Measurements from ENCODE around the gene EFEMP1.

EFEMP1 gene

DNA sequence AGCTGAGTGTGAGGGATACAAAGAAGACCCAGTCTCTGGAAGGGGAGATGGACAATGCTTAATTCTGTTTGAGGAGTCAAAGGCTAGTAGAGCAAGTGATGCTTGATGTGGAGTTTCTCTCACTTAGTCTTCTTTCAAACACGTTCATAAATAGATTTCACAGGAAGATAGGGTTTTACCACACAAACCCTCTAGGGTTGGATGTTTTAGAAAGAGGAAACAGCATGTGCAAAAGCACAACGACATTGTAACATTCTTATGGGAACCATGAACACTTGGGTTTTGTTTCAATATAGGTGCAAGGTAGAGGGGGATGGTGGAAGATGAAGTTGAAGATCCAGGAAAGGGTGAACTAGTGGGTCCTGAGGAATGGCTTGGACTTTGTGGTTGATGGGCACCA, 10.8 kb upstream of the EFEMP1 start:
- no peak for DNase-seq (ENCODE audit: low read depth)
- no peak overlapping the region for H3K4me3 ChIP-seq (ENCODE audit: low read depth, low read length)
- TF ChIP-seq POLR2A (IDR thresholded peaks at IDR 0.05; ENCODE audit: extremely low read depth, insufficient read length) (no peak), MYC (IDR thresholded peaks at IDR 0.05; ENCODE audit: low read depth, low read length) (no peak)
- TF ChIP-seq, protein P1, sequence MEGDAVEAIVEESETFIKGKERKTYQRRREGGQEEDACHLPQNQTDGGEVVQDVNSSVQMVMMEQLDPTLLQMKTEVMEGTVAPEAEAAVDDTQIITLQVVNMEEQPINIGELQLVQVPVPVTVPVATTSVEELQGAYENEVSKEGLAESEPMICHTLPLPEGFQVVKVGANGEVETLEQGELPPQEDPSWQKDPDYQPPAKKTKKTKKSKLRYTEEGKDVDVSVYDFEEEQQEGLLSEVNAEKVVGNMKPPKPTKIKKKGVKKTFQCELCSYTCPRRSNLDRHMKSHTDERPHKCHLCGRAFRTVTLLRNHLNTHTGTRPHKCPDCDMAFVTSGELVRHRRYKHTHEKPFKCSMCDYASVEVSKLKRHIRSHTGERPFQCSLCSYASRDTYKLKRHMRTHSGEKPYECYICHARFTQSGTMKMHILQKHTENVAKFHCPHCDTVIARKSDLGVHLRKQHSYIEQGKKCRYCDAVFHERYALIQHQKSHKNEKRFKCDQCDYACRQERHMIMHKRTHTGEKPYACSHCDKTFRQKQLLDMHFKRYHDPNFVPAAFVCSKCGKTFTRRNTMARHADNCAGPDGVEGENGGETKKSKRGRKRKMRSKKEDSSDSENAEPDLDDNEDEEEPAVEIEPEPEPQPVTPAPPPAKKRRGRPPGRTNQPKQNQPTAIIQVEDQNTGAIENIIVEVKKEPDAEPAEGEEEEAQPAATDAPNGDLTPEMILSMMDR (IDR thresholded peaks at IDR 0.05; ENCODE audit: low read depth, low read length), result no peak
- TF ChIP-seq, protein P2, sequence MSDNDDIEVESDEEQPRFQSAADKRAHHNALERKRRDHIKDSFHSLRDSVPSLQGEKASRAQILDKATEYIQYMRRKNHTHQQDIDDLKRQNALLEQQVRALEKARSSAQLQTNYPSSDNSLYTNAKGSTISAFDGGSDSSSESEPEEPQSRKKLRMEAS (IDR thresholded peaks at IDR 0.05; ENCODE audit: low read depth, low read length), result no peak

DNA sequence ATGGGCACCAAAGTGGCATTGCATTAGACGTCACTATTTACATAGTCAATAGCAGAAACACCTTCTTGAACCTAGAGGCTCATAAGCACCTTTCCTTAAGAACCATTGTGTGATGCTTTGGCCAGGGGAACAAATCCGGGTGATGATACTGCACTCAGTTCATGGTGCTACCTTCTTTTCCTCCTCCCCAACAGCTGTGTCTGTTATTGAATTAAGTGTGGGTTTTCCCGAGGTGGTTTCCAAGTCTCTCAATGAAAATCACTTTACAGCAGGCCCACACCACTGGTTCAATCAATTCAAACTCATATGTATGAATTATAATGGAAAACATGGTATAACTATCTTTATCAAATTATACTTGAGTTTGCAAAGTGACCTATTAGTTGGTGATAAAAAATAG, 9.3 kb upstream of the EFEMP1 start:
- H3K4me3 ChIP-seq (ENCODE audit: low read depth, low read length), result no peak overlapping the region
- TF ChIP-seq, protein P2 (IDR thresholded peaks at IDR 0.05; ENCODE audit: low read depth, low read length), result no peak
- TF ChIP-seq MYC (IDR thresholded peaks at IDR 0.05; ENCODE audit: low read depth, low read length) (no peak), POLR2A (IDR thresholded peaks at IDR 0.05; ENCODE audit: extremely low read depth, insufficient read length) (no peak)
- TF ChIP-seq, protein P1 (IDR thresholded peaks at IDR 0.05; ENCODE audit: low read depth, low read length), result no peak
- no peak for DNase-seq (ENCODE audit: low read depth)

DNA sequence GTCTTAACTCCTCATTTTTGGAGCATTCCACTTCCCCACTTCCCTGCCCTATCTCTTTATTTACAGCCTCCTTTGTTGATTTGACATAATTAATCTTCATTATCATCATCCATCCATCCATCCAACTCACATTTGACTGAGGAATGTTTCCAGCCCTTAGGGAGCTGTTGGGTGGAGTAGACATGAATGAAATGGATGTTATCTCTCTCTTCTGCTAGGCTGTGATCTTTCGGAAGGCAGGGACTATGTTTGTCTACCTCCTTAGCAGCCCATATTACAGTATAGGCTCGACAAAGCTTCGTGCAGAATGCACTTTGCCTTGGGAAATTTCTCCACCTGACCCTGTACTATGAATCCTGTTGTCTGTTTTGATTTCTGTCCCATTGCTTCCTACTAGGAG, 7.7 kb upstream of the EFEMP1 start:
- TF ChIP-seq, protein P1 (IDR thresholded peaks at IDR 0.05; ENCODE audit: low read depth, low read length), result no peak
- no peak for TF ChIP-seq POLR2A (IDR thresholded peaks at IDR 0.05; ENCODE audit: extremely low read depth, insufficient read length)
- no peak for TF ChIP-seq MYC (IDR thresholded peaks at IDR 0.05; ENCODE audit: low read depth, low read length)
- TF ChIP-seq, protein P2 (IDR thresholded peaks at IDR 0.05; ENCODE audit: low read depth, low read length), result no peak

DNA sequence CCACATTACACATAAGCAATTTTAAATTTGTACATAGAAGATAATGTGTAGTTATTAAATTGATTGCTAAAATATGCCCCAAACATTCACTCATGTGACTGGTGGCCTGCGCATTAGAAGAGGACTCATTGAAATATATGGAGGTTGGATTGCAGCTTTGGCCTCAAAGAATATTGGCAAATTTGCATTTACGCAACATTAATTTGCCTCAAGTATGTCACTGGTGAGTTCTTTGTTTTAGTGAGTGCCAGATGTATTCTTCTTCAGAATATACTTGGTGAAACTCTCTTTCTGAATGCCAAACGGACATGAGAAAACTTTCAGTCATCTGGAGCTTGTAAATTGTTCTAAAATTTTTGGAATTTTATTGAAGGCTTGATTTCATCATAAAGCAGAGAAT, 5.9 kb upstream of the EFEMP1 start:
- no peak overlapping the region for H3K4me3 ChIP-seq (ENCODE audit: low read depth, low read length)
- TF ChIP-seq, protein P2 (IDR thresholded peaks at IDR 0.05; ENCODE audit: low read depth, low read length), result no peak
- TF ChIP-seq, protein P1 (IDR thresholded peaks at IDR 0.05; ENCODE audit: low read depth, low read length), result no peak
- no peak for TF ChIP-seq POLR2A (IDR thresholded peaks at IDR 0.05; ENCODE audit: extremely low read depth, insufficient read length)
- no peak for TF ChIP-seq MYC (IDR thresholded peaks at IDR 0.05; ENCODE audit: low read depth, low read length)
- no peak for DNase-seq (ENCODE audit: low read depth)

More for the DNA sequence above, 7.7 kb upstream of the EFEMP1 start:
- no peak overlapping the region for H3K4me3 ChIP-seq (ENCODE audit: low read depth, low read length)
- DNase-seq (ENCODE audit: low read depth), result no peak

DNA sequence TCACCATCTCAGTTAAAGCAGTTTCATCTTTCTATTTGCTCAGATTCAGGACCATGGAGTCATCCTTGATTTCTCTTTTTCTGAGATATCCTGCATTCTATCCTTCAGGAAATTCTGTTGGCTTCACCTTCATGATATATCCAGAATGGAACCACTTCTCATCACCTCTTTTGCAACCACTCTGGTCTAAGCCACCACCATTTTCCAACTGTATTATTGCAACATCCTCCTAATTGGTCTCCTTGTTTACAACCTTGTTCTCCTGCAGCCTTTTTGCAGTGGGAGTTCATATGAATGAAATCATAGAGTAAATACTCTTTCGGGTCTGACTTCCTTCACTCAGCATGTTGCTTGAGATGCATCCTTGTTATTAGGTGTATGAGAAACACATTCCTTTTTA, 3.4 kb upstream of the EFEMP1 start:
- H3K4me3 ChIP-seq (ENCODE audit: low read depth, low read length), result no peak overlapping the region
- no peak for TF ChIP-seq POLR2A (IDR thresholded peaks at IDR 0.05; ENCODE audit: extremely low read depth, insufficient read length)
- no peak for TF ChIP-seq MYC (IDR thresholded peaks at IDR 0.05; ENCODE audit: low read depth, low read length)
- TF ChIP-seq, protein P2 (IDR thresholded peaks at IDR 0.05; ENCODE audit: low read depth, low read length), result no peak
- TF ChIP-seq, protein P1 (IDR thresholded peaks at IDR 0.05; ENCODE audit: low read depth, low read length), result no peak
- no peak for DNase-seq (ENCODE audit: low read depth)

DNA sequence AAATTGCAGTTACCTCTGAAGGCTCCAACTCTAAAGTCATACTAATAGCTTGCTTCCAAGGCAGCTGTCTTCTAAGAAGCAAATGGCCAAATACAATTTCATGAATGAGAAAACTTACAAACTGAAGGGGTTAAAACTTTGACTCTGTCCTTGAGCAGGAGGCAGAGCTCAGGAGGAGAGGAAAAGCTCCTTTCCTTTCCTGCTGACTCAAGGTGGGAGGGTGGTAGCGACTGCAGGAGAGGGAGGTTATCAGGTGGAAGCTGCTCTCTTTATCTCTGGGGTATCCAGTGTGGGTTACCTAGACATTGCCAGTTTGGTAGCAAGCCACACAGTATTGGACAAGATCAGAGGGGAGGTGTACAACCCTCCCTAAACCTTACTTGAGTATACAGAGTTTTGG, 2.7 kb upstream of the EFEMP1 start:
- TF ChIP-seq, protein P1 (IDR thresholded peaks at IDR 0.05; ENCODE audit: low read depth, low read length), result no peak
- TF ChIP-seq MYC (IDR thresholded peaks at IDR 0.05; ENCODE audit: low read depth, low read length), result no peak
- no peak for TF ChIP-seq POLR2A (IDR thresholded peaks at IDR 0.05; ENCODE audit: extremely low read depth, insufficient read length)
- TF ChIP-seq, protein P2 (IDR thresholded peaks at IDR 0.05; ENCODE audit: low read depth, low read length), result no peak
- DNase-seq (ENCODE audit: low read depth), result no peak
- H3K4me3 ChIP-seq (ENCODE audit: low read depth, low read length), result no peak overlapping the region

Data from NB4 (cell line).